Stimulated activated CD4-positive, alpha-beta T cell treated with anti-CD3 and anti-CD28 coated beads, Interleukin-4, amount 100 ng/mL, for 1 hour (primary cell): ENCODE results near the gene IL10RB.
"Not testable (repeated sequence)": the region's sequence is repeated elsewhere in the genome, so short reads cannot be mapped to it uniquely, and the experiment has no call there.

Experiments used
- DNase-seq: peaks from one replicate; pipeline ENCODE4 v3.0.0-alpha.2; 2020

IL10RB gene

DNA sequence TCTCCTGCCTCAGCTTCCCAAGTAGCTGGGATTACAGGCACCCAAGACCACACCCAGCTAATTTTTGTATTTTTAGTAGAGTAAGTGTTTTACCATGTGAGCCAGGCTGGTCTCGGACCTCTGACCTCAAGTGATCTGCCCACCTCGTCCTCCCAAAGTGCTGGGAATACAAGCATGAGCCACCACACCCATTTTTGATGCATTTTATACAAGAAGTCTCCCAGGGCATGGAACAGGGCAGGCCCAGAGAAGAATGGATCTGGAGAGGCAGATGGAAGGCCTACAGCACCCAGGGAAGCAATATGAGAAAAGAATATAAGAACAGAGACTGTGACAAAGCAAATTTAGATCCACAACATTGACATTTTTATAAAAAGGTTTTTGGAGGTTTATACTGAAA lies 39.8 kb downstream of the IL10RB start:
- DNase-seq: no peak

DNA sequence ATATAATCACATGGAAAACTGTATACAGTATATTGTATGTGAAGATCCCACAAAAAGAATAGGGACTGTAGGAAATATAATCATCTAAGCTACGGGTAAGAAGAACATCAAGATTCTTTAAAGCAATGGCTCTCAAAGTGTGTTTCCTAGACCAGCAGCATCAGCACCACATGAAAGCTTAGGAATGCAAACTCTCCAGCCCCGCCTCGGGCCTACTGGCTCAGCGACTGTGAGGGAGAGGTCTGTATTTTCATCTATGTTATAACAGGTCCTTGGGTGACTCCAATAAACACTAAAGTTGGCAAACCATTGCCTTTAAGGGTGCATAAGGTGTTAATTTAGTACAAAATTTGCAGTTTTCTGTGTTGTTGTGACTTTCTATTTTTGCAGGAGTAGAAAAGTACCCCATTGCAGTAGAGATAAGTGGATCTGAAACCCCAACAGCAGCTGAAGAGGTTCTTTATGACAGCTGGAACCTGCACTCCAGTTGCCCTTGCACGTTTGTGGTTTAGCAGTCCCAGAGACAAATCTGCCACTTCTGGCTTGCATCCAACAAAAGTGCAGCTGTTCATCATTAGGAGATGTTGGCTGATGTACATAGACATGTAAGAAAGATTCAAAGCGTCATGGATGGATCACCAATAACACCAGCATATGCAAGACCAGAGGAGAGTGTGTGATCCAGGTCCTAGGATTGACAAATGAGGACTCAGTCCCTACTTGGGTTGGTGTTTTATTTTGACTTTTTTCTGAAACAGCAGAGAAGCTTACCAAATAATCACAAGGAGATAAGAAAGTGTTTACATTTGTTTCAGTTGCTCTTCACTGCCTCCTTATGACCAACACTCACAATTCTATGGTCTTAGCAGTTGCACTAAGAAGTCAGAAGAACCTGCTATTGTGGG lies 42.7 kb downstream of the IL10RB start:
- no peak for DNase-seq

DNA sequence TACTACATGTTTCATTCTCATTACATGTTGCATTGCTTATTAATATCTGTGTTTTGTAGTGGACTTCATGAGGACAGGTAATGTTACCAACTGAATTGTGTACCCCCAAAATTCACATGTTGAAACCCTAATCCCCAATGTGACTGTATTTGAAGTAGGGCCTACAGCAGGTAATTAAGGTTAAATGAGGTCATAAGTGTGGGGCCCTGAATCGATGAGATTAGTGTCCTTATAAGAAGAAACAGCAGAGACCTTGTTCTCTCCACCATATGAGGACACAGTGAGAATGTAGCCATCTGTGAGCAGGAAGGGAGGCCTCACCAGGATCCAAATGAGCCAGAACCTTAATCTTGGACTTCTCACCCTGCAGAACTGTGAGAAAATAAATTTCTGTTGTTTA lies 43.6 kb downstream of the IL10RB start:
- DNase-seq: no peak

DNA sequence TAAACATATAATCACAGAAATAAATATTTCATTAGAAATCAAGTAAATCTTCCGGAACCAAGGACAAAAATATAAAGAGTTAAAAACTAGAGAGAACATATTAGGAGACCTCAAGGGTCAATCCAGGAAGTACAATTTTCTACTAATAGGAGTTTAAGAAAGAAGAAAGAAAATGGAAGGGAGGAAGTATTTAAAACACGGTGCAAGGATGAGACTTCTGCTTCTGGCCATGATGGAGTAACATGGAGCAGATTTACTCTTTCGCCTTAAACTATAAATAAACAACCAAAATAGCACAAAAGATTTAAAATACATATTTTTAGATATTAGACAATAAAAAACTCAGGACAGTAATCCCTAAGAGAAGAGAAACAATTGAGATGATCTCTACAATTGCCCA lies 46.0 kb downstream of the IL10RB start:
- DNase-seq: no peak

DNA sequence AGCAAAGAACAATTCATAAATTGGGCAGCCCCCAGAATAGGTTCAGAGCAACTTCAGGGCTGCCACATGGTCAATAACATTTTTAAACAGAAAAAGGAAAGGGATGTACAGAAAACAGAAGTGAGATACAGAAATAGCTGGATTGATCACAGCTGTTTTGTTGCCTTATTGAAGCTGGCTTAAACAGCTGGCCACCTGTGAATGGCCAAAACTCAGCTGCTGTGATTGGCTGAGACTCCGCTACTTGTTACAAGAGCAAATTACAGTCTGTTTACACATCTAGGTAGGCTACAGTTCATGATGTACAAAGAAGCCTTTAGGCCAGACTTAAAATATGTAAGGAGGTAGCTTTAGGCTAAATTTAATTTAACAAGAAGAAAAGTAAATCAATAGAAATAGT lies 47.0 kb downstream of the IL10RB start:
- DNase-seq: no peak

DNA sequence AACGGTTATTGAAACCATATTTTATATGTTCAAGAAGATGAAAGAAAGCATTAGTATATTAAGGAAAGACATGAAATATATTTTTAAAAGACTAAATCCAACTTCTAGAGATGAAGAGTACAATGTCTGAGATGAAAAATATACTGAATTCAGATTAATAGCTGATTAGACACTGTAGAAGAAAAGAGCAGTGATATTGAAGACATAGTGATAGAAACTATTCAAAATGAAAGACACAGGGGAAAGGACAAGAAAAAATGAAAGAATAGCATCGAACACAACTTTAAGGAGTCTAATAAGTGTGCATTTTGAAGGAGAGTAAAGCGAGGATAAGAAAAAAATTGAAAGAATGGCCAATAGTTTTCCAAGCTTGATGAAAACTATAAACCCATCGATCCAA lies 47.4 kb downstream of the IL10RB start:
- DNase-seq: no peak

DNA sequence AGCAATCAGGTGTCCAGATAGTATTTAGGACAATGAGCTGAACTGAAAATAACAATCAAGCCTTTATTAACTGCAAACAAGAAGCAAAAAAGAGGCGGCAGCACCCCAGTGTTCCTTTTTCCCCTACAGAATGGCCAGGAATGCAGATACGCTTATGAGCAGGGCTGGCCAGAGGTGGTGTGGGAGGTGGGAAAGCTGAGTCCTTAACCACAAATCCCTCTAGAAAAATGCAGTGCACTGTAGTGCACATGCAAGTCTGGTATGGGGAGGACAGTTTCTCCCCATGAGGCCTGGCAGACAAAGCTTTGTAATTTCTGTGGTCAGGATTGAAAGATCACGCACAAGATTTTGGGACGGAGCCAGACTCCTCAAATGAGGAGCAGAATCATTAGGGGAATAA lies 47.9 kb downstream of the IL10RB start:
- no peak for DNase-seq

DNA sequence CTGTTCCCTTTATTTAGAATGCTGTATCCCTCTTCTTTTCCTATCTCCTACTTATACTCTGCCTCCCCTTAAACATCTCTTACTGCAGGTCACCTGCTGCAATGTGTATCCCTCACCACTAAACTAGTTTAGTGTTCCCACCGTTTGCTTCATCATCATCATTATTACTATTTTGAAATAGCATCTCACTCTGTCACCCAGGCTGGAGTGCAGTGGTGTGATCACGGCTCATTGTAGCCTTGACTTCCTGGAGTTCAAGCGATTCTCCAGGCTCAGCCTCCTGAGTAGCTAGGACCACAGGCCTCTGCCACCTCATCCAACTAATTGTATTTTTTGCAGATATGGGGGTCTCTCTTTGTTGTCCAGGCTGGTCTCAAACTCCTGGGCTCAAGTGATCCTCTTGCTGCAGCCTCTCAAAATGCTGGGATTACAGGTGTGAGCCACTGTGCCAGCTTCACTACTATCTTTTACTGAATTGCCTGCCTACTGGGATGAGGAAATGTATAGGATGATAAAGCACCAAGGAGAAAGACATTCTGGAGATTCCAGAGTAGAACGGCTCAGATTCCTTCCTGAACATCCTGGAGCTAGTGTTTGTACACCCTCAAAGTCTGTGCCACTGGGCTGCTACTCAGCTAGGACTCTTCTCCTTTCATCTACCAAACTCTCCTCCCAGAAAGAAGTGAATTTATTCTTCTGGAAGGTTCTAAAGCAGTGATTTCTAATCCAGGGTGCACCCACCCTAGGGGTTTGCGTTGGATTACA lies 50.0 kb downstream of the IL10RB start:
- no peak for DNase-seq

DNA sequence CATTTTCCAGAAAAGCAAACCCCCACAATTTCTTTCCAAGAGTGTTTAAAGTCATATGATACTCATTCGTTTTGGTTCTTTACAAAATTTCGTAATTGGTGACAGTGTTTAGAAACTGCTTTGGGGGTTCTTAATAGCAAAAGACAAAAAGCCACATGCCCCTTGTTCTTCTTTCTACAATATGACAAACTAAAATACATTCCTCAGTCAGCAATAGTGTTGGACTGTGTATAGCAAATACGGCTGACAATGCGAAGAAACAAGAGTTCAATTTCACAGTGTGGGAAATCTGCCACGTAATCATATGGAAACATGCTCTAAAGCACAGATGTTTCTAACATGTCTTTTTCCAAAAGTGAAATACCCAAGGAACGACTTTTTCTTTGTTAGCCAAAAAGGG lies 51.0 kb downstream of the IL10RB start:
- DNase-seq: no peak

DNA sequence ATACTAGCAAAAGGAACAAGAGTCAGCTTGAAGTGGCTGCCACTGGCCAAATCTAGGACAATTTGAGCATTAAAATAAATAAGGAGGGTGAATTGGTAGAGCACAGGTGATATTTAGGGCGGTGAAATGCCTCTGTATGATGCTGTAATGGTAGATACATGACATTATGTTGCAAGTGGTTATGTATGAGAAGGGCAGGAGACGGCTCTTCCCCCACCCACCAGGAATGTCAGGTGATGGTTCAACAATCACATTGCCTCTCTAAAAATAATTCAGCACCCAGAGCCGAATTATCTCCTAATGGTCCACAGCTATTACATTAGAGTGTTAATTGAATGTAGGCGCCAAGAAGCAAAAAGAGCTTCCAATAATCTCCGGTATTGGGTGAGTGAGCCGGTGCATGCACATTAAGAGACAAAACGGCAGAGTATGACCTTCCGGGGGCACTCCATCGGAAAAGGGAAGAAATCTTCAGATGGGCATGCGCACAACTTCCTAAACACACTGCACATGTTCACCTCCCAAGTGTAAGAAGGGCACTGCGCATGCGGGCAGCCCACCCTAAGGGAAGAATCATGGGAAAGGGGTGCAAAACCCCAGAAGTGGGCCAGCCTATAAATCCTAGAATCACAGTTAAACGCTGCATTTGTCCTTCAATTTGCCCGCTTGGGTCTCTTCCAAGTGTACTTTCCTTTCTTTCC lies 51.8 kb downstream of the IL10RB start:
- DNase-seq: no peak

DNA sequence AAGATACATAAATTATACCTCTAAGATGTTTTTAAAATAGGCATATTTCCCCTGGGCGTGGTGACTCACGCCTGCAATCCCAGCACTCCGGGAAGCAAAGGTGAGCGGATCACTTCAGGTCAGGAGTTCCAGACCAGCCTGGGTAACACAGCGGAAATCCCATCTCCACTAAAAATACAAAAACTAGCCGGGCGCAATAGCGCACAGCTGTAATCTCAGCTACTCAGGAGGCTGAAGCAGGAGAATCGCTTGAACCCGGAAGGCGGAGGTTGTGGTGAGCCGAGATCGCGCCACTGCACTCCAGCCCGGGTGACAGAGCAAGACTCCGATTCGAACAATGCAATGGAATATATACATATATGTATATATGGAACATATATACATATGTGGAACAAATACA lies 54.8 kb downstream of the IL10RB start:
- DNase-seq: not testable (repeated sequence)

DNA sequence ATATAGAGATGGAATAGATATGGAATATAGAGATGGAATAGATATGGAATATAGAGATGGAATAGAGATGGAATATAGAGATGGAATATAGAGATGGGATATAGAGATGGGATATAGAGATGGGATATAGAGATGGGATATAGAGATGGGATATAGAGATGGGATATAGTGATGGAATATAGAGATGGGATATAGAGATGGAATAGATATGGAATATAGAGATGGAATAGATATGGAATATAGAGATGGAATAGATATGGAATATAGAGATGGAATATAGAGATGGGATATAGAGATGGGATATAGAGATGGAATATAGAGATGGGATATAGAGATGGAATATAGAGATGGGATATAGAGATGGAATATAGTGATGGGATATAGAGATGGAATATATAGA lies 57.4 kb downstream of the IL10RB start:
- not testable (repeated sequence) for DNase-seq

DNA sequence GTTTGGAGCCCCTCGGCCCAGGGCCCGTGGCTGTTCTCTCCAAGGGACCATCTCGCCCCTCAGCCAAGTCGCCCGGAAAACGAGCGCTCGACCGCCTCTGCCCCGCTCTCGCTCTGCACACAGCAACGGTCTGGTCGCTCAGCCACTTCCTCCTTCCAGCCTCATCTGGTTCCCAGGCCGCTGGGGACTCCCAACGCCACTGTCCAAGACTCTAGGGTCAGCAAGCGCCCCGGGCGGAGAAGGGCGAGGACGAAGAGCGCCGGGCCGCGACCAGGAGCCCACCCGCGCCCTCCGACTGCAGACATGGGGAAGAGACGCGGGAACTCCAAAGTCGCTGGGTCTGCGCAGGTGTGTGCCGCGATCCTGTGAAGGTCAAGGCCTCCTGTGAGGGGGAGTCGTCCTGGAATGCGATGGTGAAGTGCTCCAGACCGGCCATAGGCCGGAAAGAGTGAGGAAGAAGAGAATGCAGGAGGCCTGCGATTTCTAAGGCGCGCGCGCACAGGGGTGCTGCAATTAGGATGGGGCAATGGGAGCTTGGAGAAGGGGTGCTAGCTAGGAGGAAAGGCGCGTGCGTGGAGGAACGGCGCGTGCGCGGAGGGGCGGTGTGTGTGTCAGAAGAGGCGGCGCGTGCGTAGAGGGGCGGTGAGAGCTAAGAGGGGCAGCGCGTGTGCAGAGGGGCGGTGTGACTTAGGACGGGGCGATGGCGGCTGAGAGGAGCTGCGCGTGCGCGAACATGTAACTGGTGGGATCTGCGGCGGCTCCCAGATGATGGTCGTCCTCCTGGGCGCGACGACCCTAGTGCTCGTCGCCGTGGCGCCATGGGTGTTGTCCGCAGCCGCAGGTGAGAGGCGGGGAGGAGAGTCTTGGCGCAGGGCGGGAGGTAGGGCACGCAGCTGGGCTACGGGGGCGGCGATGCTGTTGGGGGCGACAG lies 58.4 kb downstream of the IL10RB start, which contains the start of gene IFNAR1:
Gene IFNAR1 (plus strand): TSS at position 680 of the 931 bp plus-strand sequence. CDS start 86 bp downstream, at position 766.
- peak; percentile 99 for DNase-seq

DNA sequence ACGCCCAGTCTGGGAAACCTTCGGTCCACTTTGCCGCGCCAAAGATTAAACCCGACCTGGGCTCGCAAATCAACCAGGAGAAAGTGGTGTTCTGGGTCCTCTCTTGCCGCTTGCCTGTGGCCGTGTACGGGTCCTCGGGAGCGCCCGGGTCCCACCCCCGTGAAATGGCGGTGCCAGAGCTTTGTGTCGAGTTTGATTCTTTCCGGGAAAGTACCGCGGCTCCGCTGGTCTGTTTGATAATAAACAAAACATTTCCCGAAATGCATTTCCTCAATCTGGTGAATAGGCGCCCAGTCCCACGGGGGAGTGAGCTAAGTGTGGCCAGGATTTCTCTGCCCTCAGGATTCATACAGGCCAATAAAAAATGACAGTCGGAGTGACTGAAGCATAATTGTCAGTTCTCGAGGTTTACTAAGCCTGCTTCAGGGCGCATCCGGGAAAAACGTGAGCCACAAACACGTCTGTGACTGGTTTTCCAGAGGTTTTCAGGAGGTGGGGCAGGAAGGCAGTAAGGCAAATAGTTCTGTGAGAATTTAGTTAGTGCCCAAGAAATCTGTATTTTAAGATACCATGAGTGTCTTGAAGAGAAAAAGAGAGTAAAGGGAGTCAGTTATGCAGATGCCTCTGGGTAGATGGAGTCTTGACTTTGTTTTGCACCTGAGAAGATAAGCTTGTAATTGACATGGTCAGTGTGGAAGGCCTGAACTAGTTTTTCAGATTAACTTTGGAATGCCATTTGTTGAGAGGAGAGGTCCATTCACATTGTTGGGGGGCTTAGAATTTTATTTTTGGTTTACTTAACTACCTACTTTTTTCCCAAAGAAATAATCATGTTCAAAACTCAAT lies 59.3 kb downstream of the IL10RB start:
- DNase-seq: peak; percentile 72

DNA sequence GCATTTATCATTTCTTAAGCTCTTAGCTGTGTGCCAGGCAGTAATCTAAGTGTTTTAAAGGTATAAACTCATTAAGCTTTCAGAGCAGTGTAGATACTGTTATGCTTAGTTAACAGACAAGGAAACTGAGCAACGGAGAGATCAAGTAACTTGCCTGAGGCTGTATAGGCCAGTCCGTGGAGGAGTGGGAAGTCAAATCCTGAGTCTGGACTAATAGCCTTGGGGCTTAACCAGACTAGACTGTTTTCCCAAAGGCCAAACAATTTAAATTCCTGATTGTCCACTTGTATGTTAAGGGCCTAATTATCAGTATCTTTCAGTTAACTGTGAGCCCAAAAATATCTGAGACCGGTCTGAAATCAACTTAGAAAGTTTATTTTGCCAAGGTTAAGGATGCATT lies 61.2 kb downstream of the IL10RB start:
- DNase-seq: no peak

DNA sequence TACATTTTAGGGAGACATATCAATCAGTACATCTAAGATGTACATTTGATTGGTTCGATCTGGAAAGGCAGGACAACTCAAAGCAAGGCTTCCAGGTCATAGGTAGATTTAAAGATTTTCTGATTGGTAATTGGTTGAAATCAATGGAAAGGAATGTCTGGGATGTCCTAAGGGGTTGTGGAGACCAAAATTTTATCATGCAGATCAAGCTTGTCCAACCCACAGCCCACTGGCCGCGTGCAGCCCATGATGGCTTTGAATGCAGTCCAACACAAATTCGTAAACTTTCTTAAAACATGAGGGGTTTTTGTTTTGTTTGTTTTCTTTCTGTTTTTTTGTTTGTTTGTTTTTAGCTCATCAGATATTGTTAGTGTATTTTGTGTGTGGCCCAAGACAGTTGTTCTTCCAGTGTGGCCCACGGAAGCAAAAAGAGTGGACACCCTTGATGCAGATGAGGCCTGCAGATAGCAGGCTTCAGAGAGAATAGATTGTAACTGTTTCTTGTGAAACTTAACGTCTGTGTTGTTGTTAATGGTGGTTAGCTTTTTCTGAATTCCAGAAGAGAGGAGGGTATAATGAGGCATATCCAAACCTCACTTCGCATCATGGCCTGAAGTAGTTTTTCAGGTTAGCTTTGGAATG lies 61.7 kb downstream of the IL10RB start:
- no peak for DNase-seq

DNA sequence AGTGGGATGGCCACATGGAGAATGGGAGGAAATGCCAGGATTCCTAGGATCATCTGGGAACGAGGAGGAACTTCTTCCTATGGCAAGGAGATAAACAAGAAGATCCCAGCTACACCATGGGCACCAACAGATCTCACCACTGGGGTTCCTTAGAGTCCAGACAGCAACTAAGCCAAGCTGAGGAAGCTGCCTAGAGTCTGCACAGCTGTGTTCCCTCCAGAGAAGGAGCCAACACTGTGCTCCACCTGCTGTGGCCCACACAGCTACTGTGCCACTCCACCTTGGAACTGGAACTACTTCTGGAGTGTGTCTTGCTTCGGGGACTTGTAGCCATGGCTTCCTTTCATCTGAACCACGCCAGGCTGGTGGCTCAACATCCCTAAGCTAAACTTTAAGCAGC lies 64.6 kb downstream of the IL10RB start:
- DNase-seq: no peak

DNA sequence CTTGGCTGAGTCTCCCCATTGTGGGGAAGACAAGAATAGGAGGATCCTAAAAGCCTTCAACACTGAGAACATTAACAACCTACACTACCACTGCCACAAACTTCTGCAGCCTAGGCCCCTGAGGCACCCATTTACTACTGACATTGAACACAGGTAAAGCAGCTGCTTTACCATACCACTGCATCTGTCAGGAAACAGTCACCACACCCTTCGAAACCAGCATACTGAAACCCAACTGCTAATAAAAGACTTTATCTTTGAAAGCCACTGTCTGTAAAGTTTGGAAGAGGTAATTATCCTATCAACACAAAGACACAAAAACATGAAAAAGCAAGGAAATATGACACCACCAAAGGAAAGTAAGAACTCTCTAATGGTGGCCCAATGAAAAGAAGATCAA lies 66.0 kb downstream of the IL10RB start:
- no peak for DNase-seq

DNA sequence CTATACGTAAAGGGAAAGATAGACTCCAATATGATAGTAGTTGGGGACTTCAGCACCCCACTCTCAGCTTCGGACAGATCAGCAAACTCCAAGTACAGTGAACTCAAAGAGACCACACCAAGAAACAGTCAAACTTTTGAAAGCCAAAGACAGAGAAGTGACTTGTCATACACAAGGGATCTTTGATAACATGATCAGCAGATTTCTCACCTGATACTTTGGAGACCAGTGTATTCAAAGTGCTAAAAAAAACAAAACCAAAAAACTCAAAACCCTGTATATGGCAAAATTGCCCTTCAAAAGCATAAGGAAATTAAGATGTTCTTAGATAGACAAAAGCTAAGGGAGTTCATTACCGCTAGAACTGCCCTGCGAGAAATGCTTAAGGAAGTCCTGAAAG lies 68.0 kb downstream of the IL10RB start:
- no peak for DNase-seq

DNA sequence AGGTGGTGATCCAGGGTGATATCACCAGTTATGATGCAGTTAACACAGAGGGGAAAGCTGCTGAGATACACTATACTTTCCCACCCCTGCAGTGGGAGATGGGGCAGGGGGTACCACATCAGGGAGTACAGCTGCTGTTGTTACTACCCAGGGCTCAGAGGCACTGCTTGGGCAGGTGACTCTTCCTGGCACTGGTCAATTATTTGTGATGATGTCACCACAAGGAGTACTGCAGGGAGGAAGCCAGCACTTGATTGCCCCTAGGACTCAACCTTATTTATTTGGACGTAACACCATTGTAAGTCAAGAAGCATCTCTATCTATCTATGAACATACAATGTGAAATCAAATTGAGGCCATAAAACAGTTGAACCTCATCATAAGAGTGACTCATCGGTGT lies 68.7 kb downstream of the IL10RB start:
- no peak for DNase-seq

DNA sequence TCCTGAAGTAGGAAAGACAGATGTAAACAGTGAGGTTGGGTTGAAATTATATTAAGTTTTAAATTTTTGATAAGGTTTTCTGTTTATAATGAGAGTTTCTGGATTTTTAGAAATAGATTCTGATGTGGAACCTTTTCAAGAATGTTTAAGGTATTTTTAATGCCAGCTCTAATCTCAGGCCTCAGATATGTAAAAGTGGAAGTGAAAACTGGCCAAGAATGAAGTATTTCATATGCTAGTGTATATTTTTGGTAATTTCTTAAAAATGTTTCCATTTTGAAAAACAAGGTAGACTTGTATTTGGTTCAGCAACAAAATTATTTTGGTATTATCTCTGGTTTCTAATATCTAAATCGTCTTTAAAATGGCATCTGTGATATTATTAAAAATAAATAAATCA lies 73.0 kb downstream of the IL10RB start:
- DNase-seq: no peak
